HG03175 (cell line): ENCODE results near the gene LRRC1.

Experiments
- ATAC-seq: cut with Tn5 transposase; IDR thresholded peaks from one replicate; pipeline ENCODE4 v1.9.1; 2021; ENCODE audit warnings: mild to moderate bottlenecking, moderate library complexity; ENCODE audit not compliant: unreplicated experiment

LRRC1 gene

GRCh38 chr6:53921639-53922038, 126.8 kb downstream of the LRRC1 start:
- ATAC-seq = no peak

GRCh38 chr6:53922539-53922981, 127.8 kb downstream of the LRRC1 start:
- no peak for ATAC-seq

GRCh38 chr6:53924277-53924676, 129.5 kb downstream of the LRRC1 start:
- ATAC-seq = peak; percentile 66

- no peak for ATAC-seq
Observed at GRCh38 chr6:53924821-53925422, 130.1 kb downstream of the LRRC1 start.

- no peak for ATAC-seq
Observed at GRCh38 chr6:53925891-53926290, 131.1 kb downstream of the LRRC1 start.

- ATAC-seq = no peak
Observed at GRCh38 chr6:53926505-53926904, 131.7 kb downstream of the LRRC1 start.

GRCh38 chr6:53928641-53929040, 133.8 kb downstream of the LRRC1 start:
- ATAC-seq = no peak

GRCh38 chr6:53929041-53929820, 134.4 kb downstream of the LRRC1 start:
- no peak for ATAC-seq

- no peak for ATAC-seq
Observed at GRCh38 chr6:53929821-53930120, 135.0 kb downstream of the LRRC1 start.

- ATAC-seq = no peak
Observed at GRCh38 chr6:53930330-53930729, 135.5 kb downstream of the LRRC1 start.

- no peak for ATAC-seq
Observed at GRCh38 chr6:53931086-53931485, 136.3 kb downstream of the LRRC1 start.

GRCh38 chr6:53932516-53932915, 137.7 kb downstream of the LRRC1 start:
- ATAC-seq = no peak

GRCh38 chr6:53934023-53934422, 139.2 kb downstream of the LRRC1 start:
- ATAC-seq = no peak

- no peak for ATAC-seq
Observed at GRCh38 chr6:53937461-53937860, 142.7 kb downstream of the LRRC1 start.

- no peak for ATAC-seq
Observed at GRCh38 chr6:53938810-53939209, 144.0 kb downstream of the LRRC1 start.

GRCh38 chr6:53939830-53940229, 145.0 kb downstream of the LRRC1 start:
- no peak for ATAC-seq

GRCh38 chr6:53943395-53943794, 148.6 kb downstream of the LRRC1 start:
- no peak for ATAC-seq

- no peak for ATAC-seq
Observed at GRCh38 chr6:53944091-53944490, 149.3 kb downstream of the LRRC1 start.

GRCh38 chr6:53944543-53944942, 149.7 kb downstream of the LRRC1 start:
- no peak for ATAC-seq

GRCh38 chr6:53945765-53946407, 151.1 kb downstream of the LRRC1 start:
- ATAC-seq = no peak

GRCh38 chr6:53947780-53948179, 153.0 kb downstream of the LRRC1 start:
- ATAC-seq = no peak

- no peak for ATAC-seq
Observed at GRCh38 chr6:53951383-53951782, 156.6 kb downstream of the LRRC1 start.
